Vagina (tissue), 2 donors: Measurements from ENCODE around the gene PFKFB2.

Experiments used
- CTCF ChIP-seq, 3 experiments: fragments of 450-650 bp in 2 of 3; fragments of 200-600 bp in 1 of 3; sonication (generic) in 1 of 3; IDR thresholded peaks; one replicate each; pipeline ENCODE4 v1.5.1; 2017 to 2019; ENCODE audit warnings: antibody characterized with exemption in 3 of 3, mild to moderate bottlenecking in 2 of 3, moderate library complexity in 2 of 3
- POLR2A ChIP-seq, 2 donors: fragments of 450-650 bp; IDR thresholded peaks; one replicate each; pipeline ENCODE4 v1.6.1; 2017; ENCODE audit warnings: antibody characterized with exemption in 2 of 2, mild to moderate bottlenecking in 2 of 2, moderate library complexity in 2 of 2

GRCh38 chr1:207081088-207081487 lies 28.0 kb downstream of the PFKFB2 start:
- TF ChIP-seq POLR2A (IDR thresholded peaks at IDR 0.05): no peak
- no peak for TF ChIP-seq CTCF (IDR thresholded peaks at IDR 0.05)
